Testis (tissue), 3 donors: Measurements from ENCODE around the gene IMP4. TPM values are rescaled to one million over a fixed set of nuclear protein-coding genes. Genes with fewer than 3 reads are reported as not detected.

Experiments used
- DNase-seq: peaks from one replicate; pipeline ENCODE4 v3.0.0-alpha.2; 2019
- H3K27ac ChIP-seq, 2 donors: fragments of 200-600 bp; sonication (generic); one replicate each; pipeline ENCODE4 v1.5.1; 2019
- H3K27me3 ChIP-seq: fragments of 200-600 bp; sonication (generic); one replicate; pipeline ENCODE4 v1.5.1; 2019
- H3K36me3 ChIP-seq: fragments of 200-600 bp; sonication (generic); one replicate; pipeline ENCODE4 v1.5.1; 2017; ENCODE audit warnings: low read depth; ENCODE audit errors: missing control alignments
- H3K4me1 ChIP-seq: fragments of 200-600 bp; sonication (generic); one replicate; pipeline ENCODE4 v1.5.1; 2019
- H3K4me3 ChIP-seq, 2 donors: fragments of 200-600 bp; sonication (generic); one replicate each; pipeline ENCODE4 v1.5.1; 2017 to 2019
- H3K9me3 ChIP-seq: fragments of 200-600 bp; sonication (generic); one replicate; pipeline ENCODE4 v1.5.1; 2017
- CTCF ChIP-seq, 3 experiments: fragments of 450-650 bp in 2 of 3; fragments of 200-600 bp in 1 of 3; sonication (generic) in 1 of 3; IDR thresholded peaks; one replicate each; pipeline ENCODE4 v1.5.1; 2016 to 2019; ENCODE audit warnings: antibody characterized with exemption in 3 of 3, mild to moderate bottlenecking in 2 of 3, moderate library complexity in 1 of 3
- POLR2A ChIP-seq: fragments of 450-650 bp; IDR thresholded peaks from one replicate; pipeline ENCODE4 v1.6.1; 2017; ENCODE audit warnings: antibody characterized with exemption, mild to moderate bottlenecking, moderate library complexity
- WGBS, 2 donors: methylation state at CpG; one replicate each; pipeline ENCODE4 v1.1.5; 2018; 5-methylcytosine and 5-hydroxymethylcytosine counted together
- intact Hi-C: fragments of 100-400 bp; cut with DNase I; formaldehyde crosslinking; loops from one replicate; pipeline ENCODE4 v1.15.1; 2023; ENCODE audit warnings: low total_unique reads
- polyA plus RNA-seq: library from polyadenylated mRNA; stranded (reverse); fragments of 350-450 nt; fragmentation: Illumina TruSeq; extraction: RNeasy Lipid Tissue Mini Kit (QIAGEN cat#74804); gene quantifications from one replicate; pipeline ENCODE4 v1.2.3, GENCODE V29; 2014; ENCODE audit warnings: low read depth, low replicate concordance; ENCODE audit not compliant: insufficient read depth
- total RNA-seq, 2 donors: library from RNA; depleted of rRNA; stranded (reverse); fragments of >200 nt; gene quantifications; one replicate each; pipeline ENCODE4 v1.2.3, GENCODE V29; 2016

Gene IMP4
- total and polyA plus RNA-seq, 3 donors from 2014 or later = 57.1 to 109 (median 103) TPM

DNA sequence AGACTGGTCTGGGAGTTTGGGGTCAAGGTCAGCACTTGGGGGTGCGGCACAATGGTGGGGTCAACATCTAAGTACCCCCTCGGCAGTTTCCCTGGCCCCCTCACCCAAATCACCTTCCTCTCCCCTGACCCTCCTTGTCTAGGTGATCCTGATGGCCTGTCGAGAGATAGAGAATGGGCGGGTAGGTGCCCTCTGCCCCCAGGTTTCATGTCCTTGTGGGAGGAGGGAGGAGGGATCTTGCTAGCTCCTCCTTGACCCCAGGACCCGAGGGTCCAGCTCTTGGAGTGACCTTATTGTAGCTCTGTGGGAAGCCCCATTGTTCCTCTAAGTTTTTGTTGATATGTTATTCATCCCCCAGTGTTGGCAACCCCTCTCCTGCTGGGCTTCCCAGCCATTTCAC is 16.8 kb downstream of the IMP4 start:
- H3K27ac ChIP-seq = no peak overlapping the region
- no peaks in the 10 kb centered on the region for H3K36me3 ChIP-seq
- DNase-seq = no peak
- H3K4me3 ChIP-seq = no peak overlapping the region
- TF ChIP-seq CTCF (IDR thresholded peaks at IDR 0.05) (no peak), POLR2A (no peak)
- H3K9me3 ChIP-seq = no peaks in the 10 kb centered on the region
- intact Hi-C loops = no loop called here
- WGBS, 2 donors = 76 to 84% methylated on average over 4 to 5 of the region's 5 CpGs
- no peaks in the 10 kb centered on the region for H3K27me3 ChIP-seq
- H3K4me1 ChIP-seq = peaks cover 6% of the 10 kb centered on the region

- Histone ChIP-seq H3K4me3 (no peak overlapping the region), H3K9me3 (no peaks in the 10 kb centered on the region), H3K36me3 (no peaks in the 10 kb centered on the region), H3K27me3 (no peaks in the 10 kb centered on the region), H3K4me1 (no peaks in the 10 kb centered on the region), H3K27ac (no peak overlapping the region)
- TF ChIP-seq POLR2A (no peak), CTCF (IDR thresholded peaks at IDR 0.05) (no peak)
- no peak for DNase-seq
- intact Hi-C loops = no loop called here
Measured at GRCh38 chr2:130363479-130363878, 20.8 kb downstream of the IMP4 start.

DNA sequence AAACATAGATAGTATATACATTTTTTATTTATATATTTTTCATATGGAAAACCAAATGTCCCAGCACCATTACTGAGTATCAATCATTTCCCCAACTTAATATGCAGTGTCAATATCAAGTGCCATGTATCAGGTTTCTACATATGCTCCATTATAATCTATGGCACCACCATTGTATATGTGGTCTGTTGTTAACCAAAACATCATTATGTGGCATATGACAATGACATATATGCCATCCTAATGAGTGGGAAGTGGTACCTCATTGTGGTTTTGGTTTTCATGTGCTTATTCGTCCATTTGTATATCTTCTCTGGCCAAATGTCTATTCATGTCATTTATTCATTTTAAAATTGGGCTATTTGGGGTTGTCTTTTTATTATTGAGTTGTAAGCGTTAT is 22.4 kb downstream of the IMP4 start:
- Histone ChIP-seq H3K4me1 (no peaks in the 10 kb centered on the region), H3K27me3 (no peaks in the 10 kb centered on the region), H3K27ac (no peak overlapping the region), H3K4me3 (no peak overlapping the region), H3K36me3 (no peaks in the 10 kb centered on the region), H3K9me3 (no peaks in the 10 kb centered on the region)
- TF ChIP-seq POLR2A (no peak), CTCF (IDR thresholded peaks at IDR 0.05) (no peak)
- DNase-seq = no peak
- 87% methylated on average over 2 of the region's 2 CpGs for WGBS, 2 donors
- intact Hi-C loops = no loop called here

GRCh38 chr2:130365963-130366362 is 23.3 kb downstream of the IMP4 start:
- intact Hi-C loops = no loop called here
- Histone ChIP-seq H3K27me3 (no peaks in the 10 kb centered on the region), H3K27ac (no peak overlapping the region), H3K9me3 (no peaks in the 10 kb centered on the region), H3K36me3 (no peaks in the 10 kb centered on the region), H3K4me1 (no peaks in the 10 kb centered on the region), H3K4me3 (no peak overlapping the region)
- TF ChIP-seq CTCF (IDR thresholded peaks at IDR 0.05) (no peak), POLR2A (no peak)
- DNase-seq = no peak
- 90 to 96% methylated on average over 2 of the region's 2 CpGs for WGBS, 2 donors

DNA sequence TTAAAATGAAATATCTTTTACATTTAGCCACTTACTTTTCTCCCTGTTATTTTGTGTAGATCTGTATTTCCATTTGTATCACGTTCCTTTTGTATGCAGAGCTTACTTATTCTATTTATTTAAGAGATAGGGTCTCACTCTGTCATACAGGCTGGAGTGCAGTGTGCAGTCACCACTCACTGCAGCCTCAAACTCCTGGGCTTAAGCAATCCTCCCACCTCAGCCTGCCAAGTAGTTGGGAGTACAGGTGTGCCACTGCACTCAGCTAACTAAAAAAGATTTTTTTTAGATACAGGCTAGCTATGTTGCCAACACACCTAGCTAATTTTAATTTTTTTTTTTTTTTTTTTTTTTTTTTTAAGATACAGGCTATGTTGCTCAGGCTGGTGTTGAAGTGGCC is 24.0 kb downstream of the IMP4 start:
- H3K9me3 ChIP-seq = no peaks in the 10 kb centered on the region
- no peaks in the 10 kb centered on the region for H3K27me3 ChIP-seq
- intact Hi-C loops = no loop called here
- H3K36me3 ChIP-seq = no peaks in the 10 kb centered on the region
- no peak overlapping the region for H3K27ac ChIP-seq
- 75 to 85% methylated on average over 1 of the region's 1 CpG for WGBS, 2 donors
- TF ChIP-seq CTCF (IDR thresholded peaks at IDR 0.05) (no peak), POLR2A (no peak)
- no peaks in the 10 kb centered on the region for H3K4me1 ChIP-seq
- no peak overlapping the region for H3K4me3 ChIP-seq
- no peak for DNase-seq
